ENCODE measurements around the gene ST6GALNAC1. TPM values are rescaled to one million over a fixed set of nuclear protein-coding genes. Genes with fewer than 3 reads are reported as not detected.
A peak's percentile ranks its signal among the peaks of the same experiment; 100 is the strongest.

ST6GALNAC1 gene
- total RNA-seq, 1 experiment from 2014 or later: not detected

GRCh38 chr17:76674600-76674999 lies 31.0 kb upstream of the ST6GALNAC1 start:
- no TSS peak for BruUV-seq (replicated peaks)
- ChIA-PET CTCF (interaction anchor here (0.6 kb wide), 2 partner anchors 152 to 1234 kb away, joined by 3 read pairs; no protein-coding TSS in a partner anchor), POLR2A (no interaction called here)
- Mint-ChIP-seq H3K9me3 (ENCODE audit: unreplicated experiment) (no peaks in the 10 kb centered on the region), H3K36me3 (ENCODE audit: insufficient read depth, unreplicated experiment) (no peaks in the 10 kb centered on the region), H3K27me3 (ENCODE audit: insufficient read depth, unreplicated experiment) (no peaks in the 10 kb centered on the region), H3K4me1 (ENCODE audit: insufficient read depth, unreplicated experiment) (no peaks in the 10 kb centered on the region), H3K27ac (ENCODE audit: low read depth, unreplicated experiment) (no peak overlapping the region), H3K4me3 (ENCODE audit: unreplicated experiment) (no peak overlapping the region)
- no peak for DNase-seq (ENCODE audit: unreplicated experiment)
- intact Hi-C loops (cut with micrococcal nuclease): no loop called here
- TF ChIP-seq CTCF (IDR thresholded peaks at IDR 0.05; ENCODE audit: unreplicated experiment): no peak

GRCh38 chr17:76673729-76674128 lies 30.2 kb upstream of the ST6GALNAC1 start:
- no peaks in the 10 kb centered on the region for H3K27me3 Mint-ChIP-seq (ENCODE audit: insufficient read depth, unreplicated experiment)
- CTCF ChIA-PET: interaction anchor here (0.9 kb wide), 1 partner anchor 276 kb away, joined by 4 read pairs; no protein-coding TSS in a partner anchor
- POLR2A ChIA-PET: interaction anchor here (0.7 to 2.2 kb wide), 4 partner anchors 11 to 150 kb away, joined by 3 to 5 read pairs (median 3); no protein-coding TSS in a partner anchor
- H3K27ac Mint-ChIP-seq (ENCODE audit: low read depth, unreplicated experiment): no peak overlapping the region
- no TSS peak for BruUV-seq (replicated peaks)
- H3K4me3 Mint-ChIP-seq (ENCODE audit: unreplicated experiment): no peak overlapping the region
- H3K4me1 Mint-ChIP-seq (ENCODE audit: insufficient read depth, unreplicated experiment): no peaks in the 10 kb centered on the region
- intact Hi-C loops (cut with micrococcal nuclease): no loop called here
- no peaks in the 10 kb centered on the region for H3K36me3 Mint-ChIP-seq (ENCODE audit: insufficient read depth, unreplicated experiment)
- H3K9me3 Mint-ChIP-seq (ENCODE audit: unreplicated experiment): no peaks in the 10 kb centered on the region
- DNase-seq (ENCODE audit: unreplicated experiment): no peak
- TF ChIP-seq CTCF (IDR thresholded peaks at IDR 0.05; ENCODE audit: unreplicated experiment): no peak

GRCh38 chr17:76672892-76673291 lies 29.3 kb upstream of the ST6GALNAC1 start:
- intact Hi-C loops (cut with micrococcal nuclease): no loop called here

More at GRCh38 chr17:76672892-76673291, 29.3 kb upstream of the ST6GALNAC1 start:
- POLR2A ChIA-PET: interaction anchor here (1.5 to 2.2 kb wide), 3 partner anchors 8 to 14 kb away, joined by 3 to 10 read pairs (median 5); no protein-coding TSS in a partner anchor
- Mint-ChIP-seq H3K36me3 (ENCODE audit: insufficient read depth, unreplicated experiment) (no peaks in the 10 kb centered on the region), H3K4me3 (ENCODE audit: unreplicated experiment) (peak overlapping the region; percentile 89), H3K27me3 (ENCODE audit: insufficient read depth, unreplicated experiment) (no peaks in the 10 kb centered on the region), H3K9me3 (ENCODE audit: unreplicated experiment) (no peaks in the 10 kb centered on the region), H3K4me1 (ENCODE audit: insufficient read depth, unreplicated experiment) (no peaks in the 10 kb centered on the region), H3K27ac (ENCODE audit: low read depth, unreplicated experiment) (peak overlapping the region; percentile 92)
- TF ChIP-seq CTCF (IDR thresholded peaks at IDR 0.05; ENCODE audit: unreplicated experiment): no peak
- CTCF ChIA-PET: interaction anchor here (0.7 kb wide), 1 partner anchor 56 kb away, joined by 3 read pairs; no protein-coding TSS in a partner anchor
- BruUV-seq (replicated peaks): no TSS peak
- DNase-seq (ENCODE audit: unreplicated experiment): no peak

All from MCF 10A (cell line).